ENCODE results near the gene ANO1. TPM values are rescaled to one million over a fixed set of nuclear protein-coding genes. Genes with fewer than 3 reads are reported as not detected.

The ANO1 gene
- total RNA-seq, 1 donor from 2014 or later = 9.0 TPM

- TF ChIP-seq CTCF (IDR thresholded peaks at IDR 0.05) = no peak
- ATAC-seq (no peak), DNase-seq (no peak)
- H3K9me3 ChIP-seq = no peaks in the 10 kb centered on the region
- intact Hi-C loops (cut with DNase I) = no loop called here
- H3K36me3 ChIP-seq = no peaks in the 10 kb centered on the region
- H3K4me1 ChIP-seq = no peaks in the 10 kb centered on the region
- no peak overlapping the region for H3K27ac ChIP-seq
- no peak overlapping the region for H3K4me3 ChIP-seq
- no peaks in the 10 kb centered on the region for H3K27me3 ChIP-seq (ENCODE audit: low read depth)
Measured at GRCh38 chr11:70123711-70124110, 45.6 kb downstream of the ANO1 start.

DNA sequence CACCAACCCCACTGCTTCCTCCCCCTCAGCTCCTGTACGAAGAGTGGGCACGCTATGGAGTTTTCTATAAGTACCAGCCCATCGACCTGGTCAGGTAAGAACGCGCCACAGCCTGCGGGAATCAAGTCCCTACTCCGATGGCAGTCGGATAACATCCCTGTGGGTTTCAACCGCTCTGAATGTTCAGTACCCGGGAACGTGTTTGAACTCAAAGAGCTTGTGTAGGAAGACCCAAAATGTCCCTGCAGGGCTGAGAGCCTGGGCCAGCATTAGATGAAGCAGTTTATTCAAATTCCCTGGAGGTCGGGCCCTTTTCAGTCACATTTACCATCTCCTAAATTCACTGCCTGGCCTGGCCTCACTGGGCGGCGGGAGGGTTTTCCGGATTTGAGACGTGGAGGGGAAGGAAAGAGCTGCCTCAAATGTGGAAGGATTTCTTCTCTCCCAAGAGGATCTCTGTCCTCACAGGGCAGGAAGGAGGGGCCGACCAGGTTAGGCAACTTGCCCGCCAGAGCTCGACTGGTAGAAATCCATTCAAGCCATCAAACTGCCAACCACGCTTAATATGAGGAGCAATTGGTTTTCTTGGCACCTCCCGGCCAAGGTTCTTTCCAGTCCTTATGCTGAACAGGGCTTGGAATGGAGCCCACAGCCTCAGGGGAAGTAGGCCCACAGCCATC lies 46.3 kb downstream of the ANO1 start:
- no peaks in the 10 kb centered on the region for H3K4me1 ChIP-seq
- no peaks in the 10 kb centered on the region for H3K9me3 ChIP-seq
- DNase-seq (no peak), ATAC-seq (no peak)
- H3K36me3 ChIP-seq = no peaks in the 10 kb centered on the region
- no peak for TF ChIP-seq CTCF (IDR thresholded peaks at IDR 0.05)
- intact Hi-C loops (cut with DNase I) = no loop called here
- H3K27me3 ChIP-seq (ENCODE audit: low read depth) = no peaks in the 10 kb centered on the region
- H3K4me3 ChIP-seq = no peak overlapping the region
- H3K27ac ChIP-seq = no peak overlapping the region

GRCh38 chr11:70126494-70126893 lies 48.4 kb downstream of the ANO1 start:
- no peaks in the 10 kb centered on the region for H3K36me3 ChIP-seq
- DNase-seq (no peak), ATAC-seq (no peak)
- H3K27me3 ChIP-seq (ENCODE audit: low read depth) = no peaks in the 10 kb centered on the region
- intact Hi-C loops (cut with DNase I) = no loop called here
- H3K4me3 ChIP-seq = no peak overlapping the region
- H3K4me1 ChIP-seq = no peaks in the 10 kb centered on the region
- H3K9me3 ChIP-seq = no peaks in the 10 kb centered on the region
- no peak for TF ChIP-seq CTCF (IDR thresholded peaks at IDR 0.05)
- no peak overlapping the region for H3K27ac ChIP-seq

GRCh38 chr11:70127653-70128434 lies 49.7 kb downstream of the ANO1 start:
- no peaks in the 10 kb centered on the region for H3K27me3 ChIP-seq (ENCODE audit: low read depth)
- intact Hi-C loops (cut with DNase I) = no loop called here
- no peak overlapping the region for H3K27ac ChIP-seq
- DNase-seq (no peak), ATAC-seq (no peak)
- no peaks in the 10 kb centered on the region for H3K4me1 ChIP-seq
- no peak for TF ChIP-seq CTCF (IDR thresholded peaks at IDR 0.05)
- no peaks in the 10 kb centered on the region for H3K9me3 ChIP-seq
- H3K4me3 ChIP-seq = no peak overlapping the region
- no peaks in the 10 kb centered on the region for H3K36me3 ChIP-seq

DNA sequence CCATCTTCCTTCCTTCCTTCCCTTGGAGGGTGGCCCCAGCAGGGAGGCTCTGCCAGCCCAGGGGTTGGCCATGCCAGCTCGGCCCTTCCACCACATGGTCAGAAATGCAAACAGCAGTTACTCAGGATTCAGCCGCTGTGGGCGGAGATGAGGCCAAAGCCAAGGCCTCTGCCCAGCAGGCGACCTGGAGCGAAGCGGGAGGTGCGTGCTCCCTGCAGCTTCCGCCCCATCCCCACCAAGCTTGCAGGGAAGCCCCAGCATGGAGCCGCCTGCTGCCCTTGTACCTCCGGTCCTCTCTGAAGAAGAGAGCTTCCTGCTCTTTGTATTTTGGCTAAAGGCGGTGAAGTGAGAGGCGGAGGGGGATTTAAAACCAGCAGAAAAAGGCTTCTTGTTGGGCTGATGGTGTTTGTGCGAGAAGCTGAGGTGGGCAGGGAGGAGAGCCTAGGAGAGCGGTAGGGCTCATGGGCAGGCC lies 50.4 kb downstream of the ANO1 start:
- no peak overlapping the region for H3K4me3 ChIP-seq
- TF ChIP-seq CTCF (IDR thresholded peaks at IDR 0.05) = no peak
- H3K9me3 ChIP-seq = no peaks in the 10 kb centered on the region
- ATAC-seq = no peak
- no peaks in the 10 kb centered on the region for H3K4me1 ChIP-seq
- intact Hi-C loops (cut with DNase I) = no loop called here
- no peak for DNase-seq
- H3K27me3 ChIP-seq (ENCODE audit: low read depth) = no peaks in the 10 kb centered on the region
- H3K36me3 ChIP-seq = no peaks in the 10 kb centered on the region
- H3K27ac ChIP-seq = no peak overlapping the region

Measured in lower lobe of right lung (tissue), 2 donors.